HG03039 (cell line): Measurements from ENCODE around the gene TMEM145.

ENCODE experiments used
- ATAC-seq: cut with Tn5 transposase; IDR thresholded peaks from one replicate; pipeline ENCODE4 v1.9.1; 2021; ENCODE audit warnings: mild to moderate bottlenecking, moderate library complexity; ENCODE audit not compliant: unreplicated experiment

The TMEM145 gene

DNA sequence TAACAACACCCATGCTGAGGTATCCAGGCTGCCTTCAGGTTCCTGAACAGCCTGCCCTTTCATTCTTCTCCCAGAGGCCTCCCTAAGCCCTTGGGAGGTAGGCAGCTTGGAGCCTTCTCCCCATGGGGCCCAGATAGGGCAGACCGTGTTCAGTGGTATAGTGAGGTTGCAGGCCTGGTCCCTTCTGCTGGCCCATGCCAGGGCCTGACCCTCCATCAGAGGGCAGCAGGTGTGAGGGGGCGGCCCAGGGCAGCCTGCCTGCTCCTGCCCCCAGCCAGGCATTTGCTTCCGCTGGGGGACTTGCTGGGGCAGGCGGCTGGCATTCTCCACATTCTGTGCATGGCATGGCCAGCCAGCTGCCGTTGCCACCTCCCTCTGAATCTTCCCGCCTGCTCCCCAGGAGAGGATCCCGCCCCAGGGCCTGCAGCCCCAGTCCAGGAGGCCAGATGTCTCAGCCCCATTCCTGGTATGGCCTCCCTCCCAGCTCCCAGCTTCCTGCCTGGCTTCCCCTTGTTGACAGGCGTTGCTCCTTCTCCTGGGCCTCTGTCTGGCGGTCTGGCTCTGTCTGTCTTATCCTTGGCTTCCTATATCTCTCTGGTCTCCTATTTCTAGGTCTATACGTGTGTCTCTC, 35.2 kb upstream of the TMEM145 start:
- no peak for ATAC-seq

DNA sequence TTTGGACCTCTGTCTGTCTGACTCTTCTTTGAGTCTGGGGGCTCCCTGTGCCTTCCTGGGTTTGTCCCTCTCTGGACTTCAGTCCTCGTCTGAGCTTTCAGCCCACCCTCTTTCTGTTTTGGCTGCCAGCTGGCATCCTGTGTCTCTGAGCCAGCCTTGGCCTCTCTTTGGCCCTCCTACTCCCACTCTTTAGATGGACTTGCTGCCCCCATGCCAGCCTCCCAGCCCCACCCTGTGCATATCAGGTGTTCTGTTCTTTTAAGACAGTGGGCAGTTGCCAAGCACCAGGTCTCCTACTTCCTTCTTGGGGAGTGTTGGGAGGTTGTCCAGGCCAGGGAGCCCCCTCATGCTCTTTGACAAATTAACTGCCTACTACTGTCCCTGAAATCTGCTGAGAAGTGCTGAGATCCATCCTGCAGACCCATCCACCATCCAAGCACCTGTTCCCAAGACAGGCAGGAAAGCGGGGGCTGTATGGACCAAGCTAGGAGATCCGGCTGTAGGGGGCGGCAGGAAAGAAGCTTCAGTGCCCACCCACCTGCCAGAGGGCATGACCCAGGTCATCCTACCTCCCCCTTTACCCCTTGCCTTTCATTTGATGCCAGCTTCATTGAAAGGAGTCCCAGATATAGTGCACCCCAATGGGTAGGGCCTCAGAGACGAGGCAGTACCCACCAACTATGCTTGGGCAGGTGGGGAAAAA, 34.5 kb upstream of the TMEM145 start:
- ATAC-seq, result no peak

DNA sequence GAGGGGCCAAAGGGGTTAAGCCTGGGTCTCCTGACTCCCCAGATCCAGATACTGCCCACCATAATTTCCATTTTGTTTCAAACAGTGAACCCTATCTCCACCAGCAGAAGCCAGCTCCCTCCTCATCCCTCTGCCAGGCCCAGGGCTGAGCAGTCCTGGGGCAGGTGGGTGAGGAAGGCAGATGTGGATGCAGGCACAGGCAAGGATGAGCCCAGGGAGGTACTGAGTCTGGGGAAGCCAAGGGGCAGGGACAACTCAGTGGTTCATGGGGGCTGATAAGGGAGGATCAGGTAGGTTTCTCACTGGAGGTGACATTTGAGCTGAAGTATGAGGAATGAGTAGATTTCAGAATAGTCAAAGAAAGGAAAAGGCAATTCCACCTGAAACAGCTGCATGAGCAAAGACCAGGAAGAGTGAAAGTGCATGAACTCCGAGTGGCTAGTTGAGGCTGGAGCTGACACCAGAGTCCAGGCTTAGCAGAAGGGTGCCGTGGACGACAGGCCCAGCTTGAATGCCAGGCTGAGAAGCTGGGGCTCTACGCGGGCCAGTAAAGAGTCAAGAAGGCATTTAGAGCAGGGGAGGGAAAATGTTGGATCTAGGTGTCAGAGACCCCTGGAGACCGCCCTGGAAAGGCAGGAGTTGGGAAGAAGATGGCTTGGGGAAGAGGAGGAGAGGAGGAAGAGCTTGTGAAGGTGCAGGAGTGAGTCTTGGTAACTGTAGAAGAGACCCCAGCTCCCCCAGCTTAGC, 33.8 kb upstream of the TMEM145 start:
- ATAC-seq, result no peak

DNA sequence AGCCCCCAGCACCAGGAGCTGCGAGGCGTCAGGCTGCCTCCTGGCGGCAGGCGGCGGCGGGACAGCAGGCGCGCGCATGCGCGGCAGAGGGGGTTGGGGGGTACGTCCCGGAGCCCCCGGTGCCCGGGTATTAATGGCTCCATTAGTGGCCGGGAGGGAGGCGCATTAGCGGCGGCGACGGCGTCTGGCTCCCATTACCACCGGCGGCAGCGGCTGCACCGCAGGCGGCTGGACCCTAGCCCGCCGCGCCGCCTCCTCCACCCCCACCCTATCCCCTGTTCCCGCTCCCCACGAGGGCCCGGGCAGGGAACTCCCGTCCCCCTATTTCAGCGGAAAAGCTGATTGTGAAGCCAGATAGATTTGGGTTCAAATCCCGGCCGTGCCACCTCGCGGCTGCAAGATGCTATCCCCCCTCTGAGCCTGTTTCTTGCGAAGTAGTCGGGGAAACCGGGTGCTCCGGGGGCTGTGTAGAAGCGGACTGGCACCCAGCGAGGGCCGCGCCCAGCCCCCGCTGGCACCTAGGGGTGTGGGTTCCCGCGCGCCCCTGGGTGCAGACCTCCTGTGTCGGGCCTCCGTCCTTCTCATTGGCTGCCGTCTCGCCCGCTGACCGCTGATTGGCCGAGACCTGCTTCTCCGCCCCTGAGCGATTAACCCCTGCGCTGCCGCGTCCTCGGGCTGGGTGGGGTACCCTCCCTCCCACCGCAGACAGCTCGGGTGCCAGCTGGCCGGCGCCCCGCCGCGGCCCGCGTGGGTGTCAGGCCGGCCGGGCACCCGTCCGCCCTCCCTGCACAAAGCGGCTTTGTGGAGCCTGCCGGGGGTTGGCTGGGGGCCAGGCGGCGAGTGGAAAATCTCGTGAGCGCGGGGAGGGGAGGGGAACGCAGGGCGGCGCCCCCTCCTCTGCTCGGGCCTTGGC, 33.0 kb upstream of the TMEM145 start:
- no peak for ATAC-seq

DNA sequence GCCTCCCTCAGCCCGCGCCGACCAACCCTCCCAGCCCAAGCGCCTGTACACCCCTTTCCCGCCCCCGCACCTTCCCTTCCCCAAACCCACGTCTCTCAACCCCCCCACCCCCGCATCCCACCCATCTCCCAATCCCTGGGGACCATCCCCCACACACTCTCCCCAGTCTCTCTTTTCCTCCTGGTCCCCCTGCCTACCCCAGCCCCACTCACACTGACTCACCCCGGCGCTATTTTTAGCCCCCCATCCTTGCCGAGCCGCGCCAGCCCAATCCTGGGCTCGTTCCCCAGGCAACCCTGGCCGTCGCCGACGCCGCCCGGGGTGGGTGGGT, 32.3 kb upstream of the TMEM145 start:
- ATAC-seq, result no peak

DNA sequence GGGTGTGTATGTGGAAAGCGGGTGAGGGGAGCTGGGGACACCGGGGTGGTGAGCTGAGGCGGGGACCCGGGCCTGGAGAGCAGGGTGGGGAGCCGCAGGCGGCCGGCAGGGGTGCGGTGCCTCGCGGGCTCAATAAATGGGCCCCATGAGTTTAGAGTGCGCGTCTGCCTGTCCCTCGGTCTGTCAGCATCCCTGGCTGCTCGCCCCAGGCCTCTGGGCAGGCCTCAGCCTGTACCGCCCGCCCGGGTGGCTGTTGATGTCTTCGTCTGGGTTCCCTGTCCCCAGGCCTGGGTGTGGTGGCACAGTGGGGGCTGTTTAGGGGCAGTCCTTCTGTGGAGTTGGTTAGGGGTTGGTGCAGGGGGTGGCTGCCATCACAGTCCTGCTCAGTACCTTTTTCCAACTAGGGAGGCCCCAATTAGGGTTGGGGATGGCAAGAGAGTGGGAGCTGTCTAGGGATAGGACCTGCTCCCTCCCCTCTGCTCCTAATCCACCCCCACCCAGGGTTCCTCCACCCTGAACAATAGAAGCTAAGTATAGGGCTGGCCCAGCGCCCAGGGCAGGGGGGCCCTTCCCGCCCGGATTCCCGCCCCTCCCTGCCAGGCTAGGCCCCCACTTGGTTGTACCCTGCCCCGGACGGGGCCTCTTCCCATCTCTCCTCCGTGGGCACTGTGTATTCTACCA, 31.8 kb upstream of the TMEM145 start:
- no peak for ATAC-seq

DNA sequence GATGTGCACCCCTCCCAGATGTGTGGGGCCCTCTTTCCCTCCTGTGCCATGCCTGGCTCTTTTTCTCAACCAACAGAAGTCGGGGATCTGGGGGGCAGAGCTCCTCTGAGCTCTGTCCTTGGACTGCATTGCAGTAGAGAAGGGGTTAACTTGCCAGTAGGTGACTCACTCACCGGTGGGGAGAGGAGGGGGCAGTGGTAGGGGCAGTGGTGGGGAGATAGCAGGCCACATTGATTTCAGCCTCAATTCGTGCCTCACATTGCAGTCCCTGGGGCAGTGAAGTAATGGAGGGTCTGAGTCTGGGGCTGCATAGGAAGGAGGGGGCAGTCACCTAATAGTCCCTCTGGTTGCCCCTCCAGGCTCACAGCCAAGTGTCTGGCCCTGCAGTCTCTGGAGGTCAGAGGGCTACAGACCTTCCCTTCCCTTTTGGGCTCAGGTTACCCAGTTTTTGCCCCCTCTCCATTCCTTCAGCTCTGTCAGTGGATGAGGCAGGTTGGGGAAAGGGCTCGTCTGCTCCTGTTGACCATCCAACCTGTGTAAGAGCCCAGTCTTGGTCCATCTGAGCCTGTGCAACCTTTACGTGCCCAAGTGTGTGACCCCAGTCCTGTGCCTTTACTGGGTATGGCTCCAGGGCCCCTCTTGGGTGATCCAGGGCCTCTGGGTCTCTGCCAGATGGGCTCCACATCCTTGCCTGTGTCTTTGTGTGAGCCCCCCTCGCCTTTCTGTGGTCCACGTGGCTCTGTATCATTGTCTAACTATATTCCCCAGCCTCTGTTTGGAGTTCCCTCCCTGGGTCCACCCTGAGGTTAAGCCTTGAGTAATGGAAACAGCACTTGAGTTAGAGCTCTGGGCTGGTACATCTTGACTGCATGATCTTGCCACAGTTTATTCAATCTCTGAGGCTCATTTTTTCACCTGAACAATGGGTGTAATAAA, 31.0 kb upstream of the TMEM145 start:
- ATAC-seq, result no peak

DNA sequence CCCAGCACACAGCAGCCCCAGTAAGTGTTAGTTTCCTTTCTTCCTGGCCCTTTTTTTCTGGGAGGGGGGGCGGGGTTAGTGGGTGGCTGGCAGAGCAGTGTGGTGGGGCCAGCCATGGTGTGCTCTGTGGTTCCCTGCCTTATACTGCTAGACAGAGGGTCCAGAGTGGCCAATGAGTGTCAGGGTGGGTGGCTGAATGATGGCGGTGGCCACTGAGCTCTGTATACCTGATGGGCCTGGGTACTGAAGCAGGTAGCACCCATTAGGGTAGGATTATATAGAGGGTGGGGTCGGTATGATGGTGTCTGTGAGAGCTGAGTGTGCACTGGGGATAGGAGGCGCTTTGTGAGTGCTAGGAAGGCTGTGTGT, 30.3 kb upstream of the TMEM145 start:
- no peak for ATAC-seq

DNA sequence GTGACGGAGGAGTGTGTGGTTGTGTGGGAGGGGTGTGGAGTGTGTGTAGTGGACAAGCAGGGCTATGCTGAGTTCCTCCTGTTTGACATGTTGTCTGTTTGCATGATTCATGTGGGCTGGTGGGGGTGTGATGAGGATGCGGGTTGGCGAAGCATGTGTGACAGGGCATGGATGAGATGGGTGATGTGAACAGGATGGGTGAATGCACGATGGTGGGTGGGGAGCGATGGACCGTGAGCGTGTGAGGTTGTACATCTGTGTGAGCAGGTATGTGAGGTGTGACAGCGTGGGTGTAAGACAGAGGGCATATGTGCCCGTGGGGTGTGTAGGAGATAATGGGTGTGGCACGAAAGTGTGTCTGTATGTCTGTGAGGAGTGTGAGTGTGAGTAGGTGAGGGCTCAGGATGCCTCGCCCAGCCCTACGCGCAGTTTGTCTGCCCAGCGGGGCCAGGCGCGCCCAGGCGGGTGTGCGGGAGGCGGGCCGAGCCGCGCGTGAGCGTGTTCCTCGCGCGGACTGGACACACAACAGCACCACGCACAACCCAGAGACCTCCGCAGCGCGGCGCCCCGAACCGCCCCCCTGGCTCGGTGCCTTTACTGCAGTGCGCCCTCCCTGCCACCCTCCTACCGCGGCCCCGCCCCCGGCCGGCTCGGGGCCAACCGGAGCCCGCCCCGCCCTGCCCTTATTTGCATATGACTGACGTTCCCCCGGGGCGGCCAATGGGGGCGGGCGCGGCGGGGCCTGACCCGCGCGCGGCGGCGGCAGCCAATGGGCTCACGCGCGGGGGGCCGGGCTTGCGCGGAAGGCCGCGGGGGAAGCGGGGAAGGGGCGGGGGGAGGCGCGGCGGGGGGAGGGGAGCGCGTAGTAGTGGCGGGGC, 29.7 kb upstream of the TMEM145 start:
- peak; percentile 42 for ATAC-seq

DNA sequence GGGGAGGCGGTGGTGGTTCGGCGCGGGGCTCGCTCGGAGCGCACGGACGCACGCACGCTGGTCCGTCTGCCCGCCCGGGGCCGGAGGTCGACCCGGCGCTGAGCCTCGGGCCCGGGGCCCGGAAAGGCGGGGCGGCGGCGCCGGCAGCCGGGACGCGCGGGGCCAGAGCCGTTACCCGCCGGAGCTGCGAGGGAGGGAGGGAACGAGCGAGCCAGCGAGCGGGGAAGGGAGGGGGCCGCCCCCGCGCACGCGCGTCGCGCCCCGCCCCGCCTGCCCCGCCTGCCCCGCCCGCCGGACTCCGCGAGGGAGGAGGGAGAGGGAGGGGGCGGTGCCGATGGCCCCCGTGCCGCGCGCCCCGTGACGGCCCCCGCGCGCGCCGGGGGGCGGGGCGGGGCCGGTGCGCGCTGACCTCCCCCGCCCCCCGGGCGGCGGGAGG, 29.0 kb upstream of the TMEM145 start:
- ATAC-seq, result peak; percentile 29

DNA sequence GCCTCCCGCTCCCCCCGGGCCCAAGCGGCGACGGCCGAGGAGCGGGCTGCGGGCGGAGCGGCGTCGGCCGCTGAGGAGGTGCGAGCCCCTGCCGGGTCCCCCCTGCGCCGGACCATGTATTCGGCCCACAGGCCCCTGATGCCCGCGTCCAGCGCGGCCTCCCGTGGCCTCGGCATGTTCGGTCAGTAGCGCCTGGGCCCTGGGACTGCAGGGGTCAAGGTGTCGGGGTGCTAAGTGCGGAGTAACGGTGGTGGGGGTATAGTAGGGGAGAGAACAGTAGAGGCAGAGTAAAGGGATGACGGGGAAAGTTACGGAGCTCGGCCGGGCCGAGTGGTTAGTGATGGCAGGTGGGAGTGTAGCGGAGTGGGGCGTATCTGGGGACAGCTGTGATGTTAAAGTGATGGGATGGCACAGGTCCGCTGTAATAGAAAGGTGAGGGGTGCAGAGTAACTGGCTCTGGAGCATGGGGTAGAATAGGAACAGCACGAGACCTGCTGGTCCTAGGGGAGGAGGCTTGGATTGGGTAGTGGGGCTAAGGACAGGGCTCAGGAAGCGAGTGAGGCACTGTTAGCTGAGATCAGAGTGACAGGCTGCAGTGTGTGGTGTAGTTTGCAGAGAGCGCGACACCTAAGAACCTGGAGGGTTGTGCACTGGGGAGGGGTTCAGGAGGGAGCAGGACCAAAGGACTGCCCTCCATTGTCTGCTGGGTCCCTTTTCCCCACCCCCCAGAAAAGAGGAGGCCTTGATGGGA, 28.3 kb upstream of the TMEM145 start:
- no peak for ATAC-seq

DNA sequence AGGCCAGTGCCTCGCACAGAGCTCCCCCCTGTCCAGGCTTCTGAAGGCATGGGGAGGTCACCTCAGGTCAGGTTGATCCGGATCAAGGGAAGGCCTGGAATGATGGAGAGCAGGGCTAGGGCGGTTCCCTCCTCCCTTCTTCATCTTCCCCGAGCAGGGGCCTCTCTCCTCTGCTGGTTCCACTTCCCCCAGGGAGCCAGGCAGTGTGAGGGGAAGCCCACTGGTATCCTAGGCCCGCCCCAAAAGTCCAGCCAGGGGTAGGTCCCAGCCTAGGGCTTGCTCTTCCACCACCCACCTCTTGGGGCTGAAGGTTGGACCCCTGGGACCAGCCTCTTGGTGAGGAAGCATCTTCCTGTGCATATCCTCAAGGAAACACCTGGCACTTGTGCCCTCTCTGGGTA, 27.6 kb upstream of the TMEM145 start:
- ATAC-seq, result no peak

DNA sequence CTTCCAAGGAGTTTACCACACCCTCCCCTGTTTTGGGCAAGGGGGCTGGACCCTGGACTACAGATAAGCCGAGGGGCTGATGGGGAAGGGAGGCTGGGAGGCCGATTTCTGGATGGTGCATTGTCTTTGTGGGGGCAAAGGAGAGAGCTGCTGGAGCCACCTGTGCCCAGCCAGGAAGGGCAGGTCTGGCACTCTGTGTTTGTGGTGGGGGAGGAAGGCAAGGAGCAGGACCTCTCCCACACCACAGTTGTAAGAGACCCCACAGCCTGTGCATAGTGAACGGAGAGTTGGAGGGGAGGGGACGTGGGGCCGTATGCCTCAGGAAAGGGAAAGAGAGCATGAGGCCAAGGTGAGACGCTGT, 27.1 kb upstream of the TMEM145 start:
- no peak for ATAC-seq

DNA sequence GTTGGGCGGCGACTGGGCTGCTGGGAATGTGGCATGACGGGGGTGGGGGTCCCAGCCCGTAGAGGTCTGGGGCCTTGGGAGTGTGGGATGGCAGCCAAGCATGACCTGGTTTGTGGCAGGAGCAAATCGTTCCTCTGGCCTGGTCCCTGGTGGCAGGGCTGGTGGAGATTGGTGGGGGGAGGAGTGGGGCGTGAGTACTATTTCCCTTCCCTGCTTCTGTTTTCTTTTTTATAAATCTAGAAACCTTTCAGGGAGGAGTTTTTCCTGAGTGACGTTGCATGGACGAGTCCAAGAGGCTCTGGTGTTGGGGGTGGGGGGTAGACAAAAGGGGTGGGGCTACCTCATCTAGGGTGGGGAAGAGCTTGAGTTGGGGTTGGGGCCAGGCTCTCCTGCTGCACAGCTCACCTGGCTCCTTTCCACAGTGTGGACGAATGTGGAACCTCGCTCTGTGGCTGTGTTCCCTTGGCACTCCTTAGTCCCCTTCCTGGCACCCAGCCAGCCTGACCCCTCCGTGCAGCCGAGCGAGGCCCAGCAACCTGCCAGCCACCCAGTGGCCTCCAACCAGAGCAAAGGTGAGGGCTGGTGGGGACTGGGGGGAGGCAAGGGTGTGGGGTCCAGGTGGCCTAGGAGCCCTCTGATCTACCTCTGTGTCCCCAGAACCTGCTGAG, 26.6 kb upstream of the TMEM145 start:
- ATAC-seq, result no peak

DNA sequence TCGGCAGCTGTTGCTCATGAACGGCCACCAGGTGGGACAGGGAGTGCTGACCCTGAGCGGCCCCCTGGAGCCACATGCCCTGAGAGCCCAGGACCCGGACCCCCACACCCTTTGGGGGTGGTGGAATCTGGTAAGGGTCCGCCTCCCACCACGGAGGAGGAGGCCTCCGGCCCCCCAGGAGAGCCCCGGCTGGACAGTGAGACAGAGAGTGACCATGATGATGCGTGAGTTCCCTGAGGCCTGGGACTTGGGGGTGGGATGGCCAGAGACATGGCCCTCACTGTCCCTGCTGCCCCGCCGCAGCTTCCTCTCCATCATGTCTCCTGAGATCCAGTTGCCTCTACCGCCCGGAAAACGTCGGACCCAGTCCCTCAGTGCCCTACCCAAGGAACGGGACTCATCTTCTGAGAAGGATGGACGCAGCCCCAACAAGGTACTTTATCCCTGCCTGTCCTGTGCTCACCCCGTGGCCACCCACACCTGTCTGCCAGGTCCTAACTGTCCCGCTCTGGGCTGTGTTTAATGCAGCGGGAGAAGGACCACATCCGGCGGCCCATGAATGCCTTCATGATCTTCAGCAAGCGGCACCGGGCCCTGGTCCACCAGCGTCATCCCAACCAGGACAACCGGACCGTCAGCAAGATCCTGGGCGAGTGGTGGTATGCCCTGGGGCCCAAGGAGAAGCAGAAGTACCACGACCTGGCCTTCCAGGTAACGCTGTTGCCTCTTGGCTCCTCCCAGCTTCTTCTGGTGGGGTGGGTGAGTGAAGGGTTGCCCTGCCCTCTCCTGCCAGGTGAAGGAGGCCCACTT, 25.9 kb upstream of the TMEM145 start:
- no peak for ATAC-seq

DNA sequence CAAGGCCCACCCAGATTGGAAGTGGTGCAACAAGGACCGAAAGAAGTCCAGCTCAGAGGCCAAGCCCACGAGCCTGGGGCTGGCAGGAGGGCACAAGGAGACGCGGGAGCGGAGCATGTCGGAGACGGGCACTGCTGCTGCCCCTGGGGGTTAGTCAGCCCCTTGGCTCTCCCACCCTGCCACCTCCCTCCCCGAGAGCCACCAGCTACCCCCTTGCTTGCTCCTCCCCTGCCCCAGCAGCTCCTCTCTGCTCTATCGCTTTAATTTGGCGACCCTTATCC, 25.3 kb upstream of the TMEM145 start:
- ATAC-seq, result no peak

DNA sequence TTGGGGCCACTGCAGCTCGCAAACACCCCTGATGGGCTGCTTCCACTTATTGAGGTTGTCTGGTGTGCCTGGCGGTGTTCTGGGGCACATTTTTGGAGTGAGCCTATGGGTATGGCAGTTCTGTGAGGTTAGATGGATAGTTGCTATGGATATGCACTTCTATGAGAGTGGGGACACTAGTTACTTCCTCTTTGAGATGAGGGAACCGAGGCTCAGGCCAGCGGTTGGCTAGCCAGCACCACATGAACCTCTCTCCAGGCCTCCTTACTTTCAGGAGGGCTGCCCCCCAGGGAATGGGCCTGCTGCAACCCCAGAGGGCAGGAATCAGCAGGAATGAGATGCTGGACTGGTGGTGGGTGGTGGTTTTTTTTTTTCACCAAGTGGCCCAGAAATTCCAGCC, 24.7 kb upstream of the TMEM145 start:
- no peak for ATAC-seq
